ENCODE results near the gene LGALS8. TPM values are rescaled to one million over a fixed set of nuclear protein-coding genes. Genes with fewer than 3 reads are reported as not detected.

LGALS8 gene
- total RNA-seq, 1 donor from 2014 or later = 94.5 TPM

GRCh38 chr1:236509203-236509602, 14.6 kb upstream of the LGALS8 start:
- DNase-seq (ENCODE audit: low spot score) = no peak
- no peaks in the 10 kb centered on the region for H3K27me3 Mint-ChIP-seq (ENCODE audit: unreplicated experiment)
- H3K4me1 Mint-ChIP-seq (ENCODE audit: unreplicated experiment) = peaks cover 18% of the 10 kb centered on the region
- H3K4me3 Mint-ChIP-seq (ENCODE audit: unreplicated experiment) = no peak overlapping the region
- H3K36me3 Mint-ChIP-seq (ENCODE audit: low read depth, unreplicated experiment) = no peaks in the 10 kb centered on the region
- no peak overlapping the region for H3K27ac Mint-ChIP-seq (ENCODE audit: unreplicated experiment)
- H3K9me3 Mint-ChIP-seq (ENCODE audit: unreplicated experiment) = no peaks in the 10 kb centered on the region
- TF ChIP-seq CTCF (IDR thresholded peaks at IDR 0.05; ENCODE audit: unreplicated experiment) = no peak

- Mint-ChIP-seq H3K9me3 (ENCODE audit: unreplicated experiment) (no peaks in the 10 kb centered on the region), H3K4me3 (ENCODE audit: unreplicated experiment) (no peak overlapping the region), H3K27me3 (ENCODE audit: unreplicated experiment) (no peaks in the 10 kb centered on the region), H3K4me1 (ENCODE audit: unreplicated experiment) (peaks cover 15% of the 10 kb centered on the region), H3K27ac (ENCODE audit: unreplicated experiment) (no peak overlapping the region), H3K36me3 (ENCODE audit: low read depth, unreplicated experiment) (no peaks in the 10 kb centered on the region)
- no peak for DNase-seq (ENCODE audit: low spot score)
- TF ChIP-seq CTCF (IDR thresholded peaks at IDR 0.05; ENCODE audit: unreplicated experiment) = peak; percentile 17
These were observed 14.0 kb upstream of the LGALS8 start for GRCh38 chr1:236509647-236510401.

- no peaks in the 10 kb centered on the region for H3K9me3 Mint-ChIP-seq (ENCODE audit: unreplicated experiment)
- peaks cover 17% of the 10 kb centered on the region for H3K4me1 Mint-ChIP-seq (ENCODE audit: unreplicated experiment)
- no peaks in the 10 kb centered on the region for H3K27me3 Mint-ChIP-seq (ENCODE audit: unreplicated experiment)
- H3K36me3 Mint-ChIP-seq (ENCODE audit: low read depth, unreplicated experiment) = no peaks in the 10 kb centered on the region
- H3K27ac Mint-ChIP-seq (ENCODE audit: unreplicated experiment) = no peak overlapping the region
- DNase-seq (ENCODE audit: low spot score) = no peak
- H3K4me3 Mint-ChIP-seq (ENCODE audit: unreplicated experiment) = no peak overlapping the region
- TF ChIP-seq CTCF (IDR thresholded peaks at IDR 0.05; ENCODE audit: unreplicated experiment) = no peak
These were observed 11.9 kb upstream of the LGALS8 start for GRCh38 chr1:236511735-236512418.

GRCh38 chr1:236514703-236515442, 8.9 kb upstream of the LGALS8 start:
- TF ChIP-seq CTCF (IDR thresholded peaks at IDR 0.05; ENCODE audit: unreplicated experiment) = no peak
- Mint-ChIP-seq H3K27ac (ENCODE audit: unreplicated experiment) (no peak overlapping the region), H3K9me3 (ENCODE audit: unreplicated experiment) (no peaks in the 10 kb centered on the region), H3K4me3 (ENCODE audit: unreplicated experiment) (no peak overlapping the region), H3K36me3 (ENCODE audit: low read depth, unreplicated experiment) (no peaks in the 10 kb centered on the region), H3K27me3 (ENCODE audit: unreplicated experiment) (no peaks in the 10 kb centered on the region), H3K4me1 (ENCODE audit: unreplicated experiment) (peaks cover 22% of the 10 kb centered on the region)
- DNase-seq (ENCODE audit: low spot score) = no peak
